ENCODE data around the gene ADRA2A.

ADRA2A gene

DNA sequence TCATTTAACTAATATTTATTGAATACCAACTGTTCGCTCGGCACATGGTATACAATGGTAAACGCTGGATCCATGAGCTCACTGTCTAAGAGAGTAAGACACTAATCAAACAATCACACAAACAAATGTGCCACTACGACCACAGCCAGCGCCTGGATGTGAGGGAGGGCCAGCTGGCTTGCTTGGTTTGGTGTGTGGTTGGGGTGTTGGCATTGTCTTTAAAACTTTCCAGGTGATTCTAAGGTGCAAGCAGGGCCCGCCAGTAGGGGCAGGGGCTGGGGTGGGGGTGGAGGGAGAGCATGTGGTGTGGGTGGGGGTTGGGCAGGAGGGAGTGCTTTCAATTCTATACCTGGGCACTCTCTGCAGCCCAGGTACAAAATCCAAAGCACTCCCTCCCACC, 31.6 kb downstream of the ADRA2A start:
- TF ChIP-seq, protein P1, sequence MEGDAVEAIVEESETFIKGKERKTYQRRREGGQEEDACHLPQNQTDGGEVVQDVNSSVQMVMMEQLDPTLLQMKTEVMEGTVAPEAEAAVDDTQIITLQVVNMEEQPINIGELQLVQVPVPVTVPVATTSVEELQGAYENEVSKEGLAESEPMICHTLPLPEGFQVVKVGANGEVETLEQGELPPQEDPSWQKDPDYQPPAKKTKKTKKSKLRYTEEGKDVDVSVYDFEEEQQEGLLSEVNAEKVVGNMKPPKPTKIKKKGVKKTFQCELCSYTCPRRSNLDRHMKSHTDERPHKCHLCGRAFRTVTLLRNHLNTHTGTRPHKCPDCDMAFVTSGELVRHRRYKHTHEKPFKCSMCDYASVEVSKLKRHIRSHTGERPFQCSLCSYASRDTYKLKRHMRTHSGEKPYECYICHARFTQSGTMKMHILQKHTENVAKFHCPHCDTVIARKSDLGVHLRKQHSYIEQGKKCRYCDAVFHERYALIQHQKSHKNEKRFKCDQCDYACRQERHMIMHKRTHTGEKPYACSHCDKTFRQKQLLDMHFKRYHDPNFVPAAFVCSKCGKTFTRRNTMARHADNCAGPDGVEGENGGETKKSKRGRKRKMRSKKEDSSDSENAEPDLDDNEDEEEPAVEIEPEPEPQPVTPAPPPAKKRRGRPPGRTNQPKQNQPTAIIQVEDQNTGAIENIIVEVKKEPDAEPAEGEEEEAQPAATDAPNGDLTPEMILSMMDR (IDR thresholded peaks at IDR 0.05; ENCODE audit: insufficient read depth, low read depth, low read length, missing control alignments), result no peak
- DNase-seq (ENCODE audit: low read depth), result no peak
- no peak overlapping the region for H3K4me3 ChIP-seq (ENCODE audit: low read depth, low read length)

DNA sequence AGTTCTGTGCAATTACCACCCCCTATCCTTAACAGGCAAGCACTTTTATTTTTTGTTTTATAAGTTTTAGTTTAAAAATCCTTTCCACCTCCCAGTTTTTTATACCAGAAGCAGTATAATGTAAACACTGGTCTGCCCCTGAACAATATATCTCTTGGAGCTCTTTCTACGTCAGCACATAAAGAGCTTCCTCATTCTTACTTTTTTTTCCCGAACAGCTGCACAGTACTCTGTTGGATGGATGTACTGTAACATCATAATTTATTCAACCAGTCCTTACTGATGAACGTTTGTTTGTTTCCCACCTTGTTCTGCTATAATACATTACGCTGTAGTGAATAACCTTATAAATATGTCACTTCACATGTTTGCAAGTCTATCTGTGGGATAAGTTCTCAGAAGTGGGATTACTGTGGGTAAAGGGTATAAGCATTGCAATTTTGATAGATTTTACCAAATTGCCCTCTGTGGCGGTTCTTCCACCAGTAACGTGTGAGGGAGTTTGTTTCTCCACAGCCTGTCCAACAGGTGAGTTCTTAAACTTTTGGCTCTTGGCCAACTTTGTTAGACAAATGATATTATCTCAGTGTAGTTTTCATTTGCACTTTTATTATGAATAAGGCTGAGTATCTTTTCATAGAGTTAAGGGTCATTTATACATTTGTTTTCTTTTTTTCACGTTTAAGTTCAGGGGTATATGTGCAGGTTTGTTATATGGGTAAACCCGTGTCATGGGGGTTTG, 32.8 kb downstream of the ADRA2A start:
- H3K4me3 ChIP-seq (ENCODE audit: low read depth, low read length), result no peak overlapping the region
- DNase-seq (ENCODE audit: low read depth), result no peak
- TF ChIP-seq, protein P1 (IDR thresholded peaks at IDR 0.05; ENCODE audit: insufficient read depth, low read depth, low read length, missing control alignments), result no peak

DNA sequence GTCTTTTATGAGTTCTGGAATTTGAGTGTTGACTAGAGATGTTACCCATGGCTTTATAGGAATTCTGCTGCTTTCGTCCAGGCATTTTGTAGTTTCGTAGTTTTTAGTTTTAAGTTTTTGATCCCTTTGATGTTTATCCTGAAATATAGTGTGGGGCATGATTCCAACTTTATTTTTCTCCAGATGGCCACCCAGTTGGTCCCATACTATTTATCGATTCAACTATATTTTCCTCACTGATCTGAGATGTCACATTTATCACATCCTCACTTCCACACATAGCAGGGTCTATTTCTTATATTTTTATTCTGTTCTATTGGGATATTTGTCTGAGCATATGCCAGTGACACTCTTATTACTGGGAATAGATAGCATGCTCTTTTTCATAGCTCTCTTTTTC, 33.9 kb downstream of the ADRA2A start:
- DNase-seq (ENCODE audit: low read depth), result no peak
- no peak overlapping the region for H3K4me3 ChIP-seq (ENCODE audit: low read depth, low read length)

DNA sequence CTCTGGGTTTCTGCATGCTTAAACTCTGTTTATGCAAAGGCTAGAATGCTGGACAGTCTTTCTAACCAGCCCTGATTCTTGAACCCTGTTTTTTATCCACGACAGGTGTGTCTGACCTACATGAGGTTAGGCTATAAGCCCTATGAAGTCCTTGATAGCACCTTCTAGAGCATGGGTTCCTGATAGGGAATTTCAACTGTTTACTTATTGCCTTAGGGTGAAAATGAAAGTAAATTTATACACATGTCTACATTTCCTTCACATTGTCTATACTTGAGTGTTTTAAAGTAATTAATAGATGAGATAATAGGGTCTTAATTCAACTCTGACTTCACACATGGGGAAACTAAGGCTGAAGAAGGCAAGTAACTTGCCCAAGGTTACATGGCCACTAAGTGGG, 35.5 kb downstream of the ADRA2A start:
- no peak overlapping the region for H3K4me3 ChIP-seq (ENCODE audit: low read depth, low read length)
- DNase-seq (ENCODE audit: low read depth), result no peak
- TF ChIP-seq, protein P1 (IDR thresholded peaks at IDR 0.05; ENCODE audit: insufficient read depth, low read depth, low read length, missing control alignments), result no peak

More for the DNA sequence above, 33.9 kb downstream of the ADRA2A start:
- TF ChIP-seq, protein P1 (IDR thresholded peaks at IDR 0.05; ENCODE audit: insufficient read depth, low read depth, low read length, missing control alignments), result no peak

DNA sequence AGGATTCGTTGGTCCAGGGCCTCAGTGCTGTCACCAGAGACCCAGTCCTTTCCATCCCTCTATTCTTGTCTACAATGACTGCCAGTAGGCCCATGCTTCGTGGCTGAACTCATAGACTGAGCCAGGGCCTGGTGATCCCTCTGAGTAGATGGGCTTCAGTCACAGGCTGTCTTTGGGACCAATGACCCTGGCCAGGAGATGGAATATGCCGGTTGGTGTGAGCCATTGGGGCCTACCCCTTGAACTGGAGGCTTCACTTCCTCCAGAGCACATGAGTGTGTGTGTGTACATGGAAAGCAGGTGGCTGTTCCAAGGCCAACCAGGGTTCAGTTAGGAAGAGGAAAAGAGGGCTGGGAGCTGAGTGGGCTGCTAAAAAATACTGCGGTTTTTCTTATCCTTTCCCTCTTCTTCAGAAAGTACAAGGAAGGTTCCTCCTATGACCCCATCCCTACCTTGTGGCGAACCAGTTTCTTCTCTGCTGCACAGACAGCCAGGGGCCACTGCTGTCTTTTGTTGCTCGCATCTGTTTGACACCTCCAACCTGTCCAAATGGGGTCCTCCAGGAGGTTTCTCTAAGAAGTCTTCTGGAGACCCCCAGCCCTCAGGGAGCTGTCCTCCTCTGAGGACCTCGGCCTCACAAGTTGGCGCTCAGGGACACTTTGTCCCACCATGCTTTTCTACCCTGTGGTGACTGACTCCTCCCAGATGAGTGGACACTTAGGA, 36.6 kb downstream of the ADRA2A start:
- TF ChIP-seq, protein P1 (IDR thresholded peaks at IDR 0.05; ENCODE audit: insufficient read depth, low read depth, low read length, missing control alignments), result no peak
- DNase-seq (ENCODE audit: low read depth), result no peak
- no peak overlapping the region for H3K4me3 ChIP-seq (ENCODE audit: low read depth, low read length)

DNA sequence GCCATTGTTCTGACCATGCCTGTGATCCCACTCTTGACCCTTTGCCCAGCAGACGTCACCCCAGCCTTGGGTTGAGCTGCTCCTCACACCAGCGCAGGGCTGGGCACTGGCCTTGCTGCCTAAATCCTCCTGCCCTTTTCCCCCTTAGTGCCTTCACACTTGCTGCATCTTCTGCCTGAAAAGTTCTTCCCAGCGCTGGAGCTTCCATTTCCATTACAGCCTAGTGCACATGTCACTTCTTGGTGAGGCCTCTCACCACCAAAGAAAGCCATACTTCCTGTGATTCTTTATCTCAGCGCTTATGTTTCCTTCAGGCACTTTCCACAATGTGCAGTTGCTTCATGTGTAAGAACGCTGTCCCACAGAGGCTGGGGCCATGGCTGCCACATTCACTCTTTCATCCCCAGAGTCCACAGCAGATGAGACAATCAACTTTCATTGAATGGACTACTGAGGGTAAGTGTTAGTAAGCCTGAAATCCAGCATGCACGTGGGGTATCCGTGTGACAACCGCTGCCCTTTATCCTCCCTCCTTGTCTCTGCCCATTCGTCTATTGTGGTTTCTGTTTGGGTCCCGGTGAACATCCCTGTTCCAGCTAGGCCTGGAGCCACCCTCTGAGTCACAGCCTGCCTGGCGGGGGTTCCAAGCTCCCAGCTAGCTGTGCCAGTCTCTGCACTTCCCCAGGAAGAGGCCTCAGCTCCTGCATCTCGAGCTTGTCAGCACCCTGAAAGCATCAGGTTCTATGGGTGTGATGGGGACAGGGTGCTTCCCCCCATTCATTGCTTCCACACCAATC, 37.3 kb downstream of the ADRA2A start:
- no peak overlapping the region for H3K4me3 ChIP-seq (ENCODE audit: low read depth, low read length)
- no peak for DNase-seq (ENCODE audit: low read depth)
- TF ChIP-seq, protein P1 (IDR thresholded peaks at IDR 0.05; ENCODE audit: insufficient read depth, low read depth, low read length, missing control alignments), result no peak

Data from GM12865 (cell line).